IMR-90 (cell line): ENCODE results near the gene GABPB1. TPM values are rescaled to one million over a fixed set of nuclear protein-coding genes. Genes with fewer than 3 reads are reported as not detected.
"Not testable (repeated sequence)": the region's sequence is repeated elsewhere in the genome, so short reads cannot be mapped to it uniquely, and the experiment has no call there.

Experiments used
- ATAC-seq: fragments of 200-7000 bp; cut with Tn5 transposase; 2 replicates; pipeline ENCODE4 v1.9.1; 2020; ENCODE audit warnings: low read depth, mild to moderate bottlenecking, moderate library complexity
- BruUV-seq: library from RNA; stranded (reverse); fragments of 400-500 nt; replicated peaks from 2 replicates; lab custom pipeline; 2021; lab: Mats Ljungman, UMichigan
- CTCF ChIA-PET: fragments of 300-600 bp; formaldehyde crosslinking; extraction: SDS; loops from one replicate; lab custom pipeline; 2021; ENCODE audit warnings: antibody characterized with exemption; lab: Yijun Ruan, JAX
- POLR2A ChIA-PET: fragments of 300-600 bp; sonication (Branson Sonifier 250); formaldehyde crosslinking; loops from one replicate; lab custom pipeline; 2022; ENCODE audit warnings: antibody characterized with exemption; ENCODE audit not compliant: unreplicated experiment; lab: Charles Lee
- DNase-seq: peaks from one replicate; pipeline ENCODE4 v3.0.0; 2013
- H2AFZ ChIP-seq: replicated peaks from 2 replicates; pipeline ENCODE3; 2013; ENCODE audit warnings: low read length, mild to moderate bottlenecking; ENCODE audit not compliant: poor library complexity
- H2AK5ac ChIP-seq: 2 replicates; pipeline ENCODE4 v1.6.1; 2013; ENCODE audit warnings: low read depth, low read length, inconsistent platforms
- H2AK9ac ChIP-seq: replicated peaks from 2 replicates; pipeline ENCODE3; 2013; ENCODE audit warnings: mild to moderate bottlenecking, low read depth, low read length, moderate library complexity; ENCODE audit not compliant: poor library complexity
- H2BK120ac ChIP-seq: 2 replicates; pipeline ENCODE4 v1.6.1; 2013; ENCODE audit warnings: low read depth, low read length, inconsistent platforms
- H2BK15ac ChIP-seq: 3 replicates; pipeline ENCODE4 v1.6.1; 2013; ENCODE audit warnings: low read depth, low read length, inconsistent platforms
- H2BK20ac ChIP-seq: 2 replicates; pipeline ENCODE4 v1.6.1; 2013; ENCODE audit warnings: low read depth, mild to moderate bottlenecking, inconsistent platforms, low read length, moderate library complexity
- H2BK5ac ChIP-seq: 2 replicates; pipeline ENCODE4 v1.6.1; 2013; ENCODE audit warnings: mild to moderate bottlenecking, low read depth, low read length, inconsistent platforms; ENCODE audit not compliant: poor library complexity, severe bottlenecking
- H3K14ac ChIP-seq: replicated peaks from 2 replicates; pipeline ENCODE4 v1.6.1; 2013; ENCODE audit warnings: low read depth, low read length, inconsistent platforms
- H3K18ac ChIP-seq: 2 replicates; pipeline ENCODE4 v1.6.1; 2013; ENCODE audit warnings: low read depth, low read length, control low read depth
- H3K23ac ChIP-seq: 2 replicates; pipeline ENCODE4 v1.6.1; 2013; ENCODE audit warnings: low read depth, low read length, inconsistent platforms
- H3K27ac ChIP-seq: 2 replicates; pipeline ENCODE4 v1.5.1; 2013; ENCODE audit warnings: mild to moderate bottlenecking, control low read depth, low read length; ENCODE audit not compliant: insufficient read depth
- H3K27me3 ChIP-seq: 2 replicates; pipeline ENCODE4 v1.6.1; 2013; ENCODE audit warnings: low read length; ENCODE audit not compliant: control insufficient read depth, insufficient read depth
- H3K36me3 ChIP-seq: 2 replicates; pipeline ENCODE4 v1.6.1; 2013; ENCODE audit warnings: low read length, mixed read lengths; ENCODE audit not compliant: control insufficient read depth, insufficient read depth
- H3K4ac ChIP-seq: 2 replicates; pipeline ENCODE4 v1.6.1; 2013; ENCODE audit warnings: low read depth, low read length, inconsistent platforms
- H3K4me1 ChIP-seq: 2 replicates; pipeline ENCODE4 v1.6.1; 2013; ENCODE audit warnings: low read length, mixed read lengths; ENCODE audit not compliant: control insufficient read depth, insufficient read depth
- H3K4me2 ChIP-seq: 2 replicates; pipeline ENCODE4 v1.6.1; 2013; ENCODE audit warnings: low read depth, mild to moderate bottlenecking, control low read depth, low read length, moderate library complexity
- H3K4me3 ChIP-seq: 2 replicates; pipeline ENCODE4 v1.5.1; 2013; ENCODE audit warnings: low read depth, mild to moderate bottlenecking, control low read depth, low read length, moderate library complexity; ENCODE audit not compliant: insufficient read depth
- H3K56ac ChIP-seq: 2 replicates; pipeline ENCODE4 v1.6.1; 2013; ENCODE audit warnings: low read length, inconsistent platforms; ENCODE audit not compliant: insufficient read depth; ENCODE audit errors: extremely low read depth
- H3K79me1 ChIP-seq, 2 experiments: 2 replicates each; pipeline ENCODE4 v1.6.1; 2013; ENCODE audit warnings: low read length in 2 of 2, inconsistent platforms in 1 of 2, low read depth in 1 of 2
- H3K9ac ChIP-seq: 2 replicates; pipeline ENCODE4 v1.6.1; 2013; ENCODE audit warnings: low read depth, low read length, control low read depth
- H3K9me1 ChIP-seq: 2 replicates; pipeline ENCODE4 v1.6.1; 2013; ENCODE audit warnings: low read length, inconsistent platforms; ENCODE audit not compliant: insufficient read depth
- H3K9me3 ChIP-seq: 2 replicates; pipeline ENCODE4 v1.6.1; 2013; ENCODE audit warnings: low read length; ENCODE audit not compliant: control insufficient read depth, insufficient read depth
- H4K20me1 ChIP-seq: 2 replicates; pipeline ENCODE4 v1.6.1; 2013; ENCODE audit warnings: low read length, inconsistent platforms; ENCODE audit not compliant: insufficient read depth
- H4K5ac ChIP-seq: 2 replicates; pipeline ENCODE4 v1.6.1; 2013; ENCODE audit warnings: mild to moderate bottlenecking, low read depth, low read length, control low read depth
- H4K8ac ChIP-seq, 2 experiments: 2 replicates each; pipeline ENCODE4 v1.6.1; 2013; ENCODE audit warnings: low read depth in 2 of 2, low read length in 2 of 2, control low read depth in 1 of 2, inconsistent platforms in 1 of 2
- H4K91ac ChIP-seq: 2 replicates; pipeline ENCODE4 v1.6.1; 2013; ENCODE audit warnings: low read depth, low read length, inconsistent platforms; ENCODE audit not compliant: insufficient read depth
- WGBS, 2 experiments: methylation state at CpG; one replicate each; pipeline versions ENCODE4 v1.1.5 to v1.1.7; 2013; ENCODE audit warnings: missing lambda C conversion rate in 2 of 2; ENCODE audit not compliant: insufficient read length in 1 of 2; ENCODE audit errors: extremely low coverage in 2 of 2; 5-methylcytosine and 5-hydroxymethylcytosine counted together
- dilution Hi-C: fragments of 300-500 bp; cut with HindIII; formaldehyde crosslinking; loops from one replicate; pipeline ENCODE4 v1.14.3; 2018; ENCODE audit warnings: low sequenced_read_pairs; ENCODE audit not compliant: unreplicated experiment
- in situ Hi-C: fragments of 300-500 bp; cut with MboI; formaldehyde crosslinking; loops from 3 replicates; pipeline ENCODE4 v1.14.3; 2019; ENCODE audit warnings: low sequenced_read_pairs, inconsistent platforms, mixed read lengths
- intact Hi-C: fragments of 100-400 bp; cut with micrococcal nuclease; formaldehyde crosslinking; loops from 2 replicates; pipeline ENCODE4 v1.10.0; 2022
- polyA plus RNA-seq, 3 experiments: library from polyadenylated mRNA; depleted of rRNA; stranded (reverse); fragments of >200 nt; gene quantifications; 2 replicates each; pipeline ENCODE4 v1.2.3, GENCODE V29; 2012; ENCODE audit warnings: low replicate concordance in 1 of 3
- total RNA-seq: library from RNA; depleted of rRNA; stranded (reverse); fragments of >200 nt; gene quantifications from 2 replicates; pipeline ENCODE4 v1.2.3, GENCODE V29; 2012

GABPB1 gene
- total and polyA plus RNA-seq, 2 of the 4 experiments (the other 2 are of a cell fraction) = 26.3 to 89.3 TPM

GRCh38 chr15:50369564-50369963 is 14.6 kb upstream of the GABPB1 start:
- WGBS, 2 experiments = 96% methylated on average over 5 of the region's 8 CpGs; no CpG with 5 or more reads in 1 of the 2 experiments
- H3K14ac ChIP-seq, H3K4me3 ChIP-seq, POLR2A ChIA-PET, H4K91ac ChIP-seq, H3K18ac ChIP-seq, H2BK120ac ChIP-seq, H3K4ac ChIP-seq, CTCF ChIA-PET, BruUV-seq, H2BK5ac ChIP-seq, H2BK20ac ChIP-seq, H3K79me1 ChIP-seq, H2AFZ ChIP-seq, H3K9ac ChIP-seq, H2AK5ac ChIP-seq, H3K23ac ChIP-seq, intact Hi-C loops, H2BK15ac ChIP-seq, H3K4me2 ChIP-seq, H4K8ac ChIP-seq, H3K27me3 ChIP-seq, ATAC-seq, H3K9me1 ChIP-seq, DNase-seq, H2AK9ac ChIP-seq, H3K9me3 ChIP-seq, in situ Hi-C loops, H4K20me1 ChIP-seq, H3K56ac ChIP-seq, H3K36me3 ChIP-seq, H3K4me1 ChIP-seq, H4K5ac ChIP-seq, dilution Hi-C loops, H3K27ac ChIP-seq: not testable (repeated sequence)
